ENCODE measurements around the gene PCYT2. TPM values are rescaled to one million over a fixed set of nuclear protein-coding genes. Genes with fewer than 3 reads are reported as not detected.

The PCYT2 gene
- total and polyA plus RNA-seq, 9 of the 15 experiments (the other 6 are each of a cell fraction or from before 2014, with no cell fraction given) = 0.92 to 134 (median 82.5) TPM

DNA sequence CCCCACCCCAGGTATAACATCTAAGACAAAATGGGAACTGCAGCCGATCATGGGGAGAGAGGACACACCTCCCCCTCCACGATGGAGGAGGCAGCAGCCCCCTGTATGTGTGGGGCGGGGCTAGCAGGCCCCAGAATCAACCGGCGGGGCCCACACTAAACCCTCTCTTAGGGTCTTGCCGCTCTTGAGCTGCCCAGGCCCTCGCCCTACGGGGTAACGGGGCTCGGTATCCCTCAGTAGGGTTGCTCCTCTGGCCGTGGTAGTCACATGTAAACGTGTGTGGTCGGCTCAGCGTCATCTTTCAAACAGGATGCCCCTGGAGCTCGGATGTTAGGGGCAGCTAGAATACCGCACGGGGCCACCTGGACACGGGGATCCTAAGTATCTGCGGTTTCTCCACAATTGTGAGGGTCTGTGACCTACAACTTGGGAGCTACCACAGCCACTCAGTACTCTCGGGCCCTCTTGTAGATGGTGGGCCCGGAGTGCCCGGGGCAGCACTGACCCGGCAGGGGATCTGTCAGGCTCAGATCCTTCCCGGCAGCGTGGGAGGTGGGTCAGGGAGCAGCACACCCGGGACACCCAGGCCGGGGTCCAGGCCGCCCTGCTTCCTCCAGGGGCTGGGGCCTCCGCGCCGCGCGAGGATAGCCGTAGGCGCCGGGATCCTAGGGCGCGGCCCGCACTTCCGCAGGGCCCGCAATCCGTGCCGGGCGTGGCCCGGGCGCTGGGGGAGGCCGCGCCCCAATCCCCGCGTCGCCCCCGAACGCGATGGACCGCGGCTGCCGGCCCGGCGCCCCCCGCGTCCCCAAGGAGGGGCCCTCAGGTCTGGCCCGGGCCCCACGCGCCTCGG lies 40.8 kb downstream of the PCYT2 start (continued):
- TF ChIP-seq SMAD1 (IDR thresholded peaks at IDR 0.05; ENCODE audit: low read depth, low read length, partially characterized antibody) (no peak), CUX1 (CRISPR knock-in tag; IDR thresholded peaks at IDR 0.05) (no peak), ELK1 (CRISPR knock-in tag; IDR thresholded peaks at IDR 0.05) (no peak), NEUROD1 (IDR thresholded peaks at IDR 0.05; ENCODE audit: borderline replicate concordance, low read depth, low read length, partially characterized antibody) (no peak), HDAC2 (IDR thresholded peaks at IDR 0.05) (no peak), GTF3C2 (IDR thresholded peaks at IDR 0.05; ENCODE audit: borderline replicate concordance, extremely low read depth, insufficient read length) (no peak), NR1H2 (CRISPR knock-in tag; IDR thresholded peaks at IDR 0.05) (no peak), NFIC (IDR thresholded peaks at IDR 0.05) (no peak), ZNF282 (CRISPR knock-in tag; IDR thresholded peaks at IDR 0.05) (no peak), ZFP36 (IDR thresholded peaks at IDR 0.05; ENCODE audit: low read depth, low read length, partially characterized antibody) (no peak), TAF15 (IDR thresholded peaks at IDR 0.05; ENCODE audit: low read depth, low read length) (no peak)
- TF ChIP-seq, protein P1, sequence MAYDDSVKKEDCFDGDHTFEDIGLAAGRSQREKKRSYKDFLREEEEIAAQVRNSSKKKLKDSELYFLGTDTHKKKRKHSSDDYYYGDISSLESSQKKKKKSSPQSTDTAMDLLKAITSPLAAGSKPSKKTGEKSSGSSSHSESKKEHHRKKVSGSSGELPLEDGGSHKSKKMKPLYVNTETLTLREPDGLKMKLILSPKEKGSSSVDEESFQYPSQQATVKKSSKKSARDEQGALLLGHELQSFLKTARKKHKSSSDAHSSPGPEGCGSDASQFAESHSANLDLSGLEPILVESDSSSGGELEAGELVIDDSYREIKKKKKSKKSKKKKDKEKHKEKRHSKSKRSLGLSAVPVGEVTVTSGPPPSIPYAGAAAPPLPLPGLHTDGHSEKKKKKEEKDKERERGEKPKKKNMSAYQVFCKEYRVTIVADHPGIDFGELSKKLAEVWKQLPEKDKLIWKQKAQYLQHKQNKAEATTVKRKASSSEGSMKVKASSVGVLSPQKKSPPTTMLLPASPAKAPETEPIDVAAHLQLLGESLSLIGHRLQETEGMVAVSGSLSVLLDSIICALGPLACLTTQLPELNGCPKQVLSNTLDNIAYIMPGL (CRISPR knock-in tag; IDR thresholded peaks at IDR 0.05) = no peak
- TF ChIP-seq, protein P2, sequence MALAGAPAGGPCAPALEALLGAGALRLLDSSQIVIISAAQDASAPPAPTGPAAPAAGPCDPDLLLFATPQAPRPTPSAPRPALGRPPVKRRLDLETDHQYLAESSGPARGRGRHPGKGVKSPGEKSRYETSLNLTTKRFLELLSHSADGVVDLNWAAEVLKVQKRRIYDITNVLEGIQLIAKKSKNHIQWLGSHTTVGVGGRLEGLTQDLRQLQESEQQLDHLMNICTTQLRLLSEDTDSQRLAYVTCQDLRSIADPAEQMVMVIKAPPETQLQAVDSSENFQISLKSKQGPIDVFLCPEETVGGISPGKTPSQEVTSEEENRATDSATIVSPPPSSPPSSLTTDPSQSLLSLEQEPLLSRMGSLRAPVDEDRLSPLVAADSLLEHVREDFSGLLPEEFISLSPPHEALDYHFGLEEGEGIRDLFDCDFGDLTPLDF (CRISPR knock-in tag; IDR thresholded peaks at IDR 0.05) = no peak
